Smooth muscle cell (in vitro differentiated cells): ENCODE results near the gene HLA-DRA. TPM values are rescaled to one million over a fixed set of nuclear protein-coding genes. Genes with fewer than 3 reads are reported as not detected.

Experiments
- DNase-seq: peaks from one replicate; lab custom pipeline; 2025; ENCODE audit not compliant: unreplicated experiment; lab: John Stamatoyannopoulos, UW
- H2AFZ ChIP-seq: fragments of 200-600 bp; sonication (generic); 2 replicates; pipeline ENCODE4 v1.6.0; 2016; ENCODE audit warnings: antibody characterized with exemption, low read depth, mild to moderate bottlenecking
- H3F3A ChIP-seq: fragments of 200-600 bp; sonication (generic); 2 replicates; pipeline ENCODE4 v1.6.0; 2017; ENCODE audit warnings: antibody characterized with exemption, low read depth
- H3K27ac ChIP-seq: fragments of 200-600 bp; sonication (generic); 2 replicates; pipeline ENCODE4 v1.5.1; 2016; ENCODE audit warnings: low read depth, mild to moderate bottlenecking
- H3K27me3 ChIP-seq: fragments of 200-600 bp; sonication (generic); 2 replicates; pipeline ENCODE4 v1.6.1; 2016; ENCODE audit warnings: low read depth, mild to moderate bottlenecking
- H3K36me3 ChIP-seq: fragments of 200-600 bp; sonication (generic); 2 replicates; pipeline ENCODE4 v1.5.1; 2016; ENCODE audit warnings: low read depth
- H3K4me1 ChIP-seq: fragments of 200-600 bp; sonication (generic); 2 replicates; pipeline ENCODE4 v1.5.1; 2016; ENCODE audit warnings: low read depth
- H3K4me2 ChIP-seq: fragments of 200-600 bp; sonication (generic); 2 replicates; pipeline ENCODE4 v1.6.0; 2016; ENCODE audit warnings: mild to moderate bottlenecking
- H3K4me3 ChIP-seq: fragments of 200-600 bp; sonication (generic); 2 replicates; pipeline ENCODE4 v1.5.1; 2016; ENCODE audit warnings: mild to moderate bottlenecking
- H3K79me2 ChIP-seq: fragments of 200-600 bp; sonication (generic); 2 replicates; pipeline ENCODE4 v1.6.0; 2016; ENCODE audit warnings: low read depth, mild to moderate bottlenecking
- H3K9ac ChIP-seq: fragments of 200-600 bp; sonication (generic); 2 replicates; pipeline ENCODE4 v1.6.0; 2016; ENCODE audit warnings: low read depth
- H3K9me3 ChIP-seq: fragments of 200-600 bp; sonication (generic); replicated peaks from 2 replicates; pipeline ENCODE4 v1.5.1; 2016; ENCODE audit warnings: low read depth
- H4K20me1 ChIP-seq: fragments of 200-600 bp; sonication (generic); 2 replicates; pipeline ENCODE4 v1.6.0; 2016; ENCODE audit warnings: low read depth
- WGBS: methylation state at CpG from one replicate; pipeline ENCODE4 v1.1.7; 2016; ENCODE audit warnings: low lambda C conversion rate; 5-methylcytosine and 5-hydroxymethylcytosine counted together
- polyA plus RNA-seq: library from polyadenylated mRNA; unstranded; fragments of >200 nt; fragmentation: Nextera tagmentation; extraction: Ambion mirVana; gene quantifications from 2 replicates; pipeline ENCODE4 v1.2.1, GENCODE V29; 2016
- total RNA-seq: library from RNA; depleted of rRNA; stranded (reverse); fragments of >200 nt; gene quantifications from 2 replicates; pipeline ENCODE4 v1.2.3, GENCODE V29; 2014
- TF ChIP-seq, protein P1 (sequence below): fragments of 200-600 bp; sonication (generic); IDR thresholded peaks from 2 replicates; pipeline ENCODE4 v1.5.1; 2017; ENCODE audit warnings: borderline replicate concordance, mild to moderate bottlenecking, antibody characterized with exemption; ENCODE audit not compliant: insufficient read depth, poor library complexity, severe bottlenecking

HLA-DRA gene
- not detected in 2 replicates for total RNA-seq
- 0.41 TPM in 1 of 2 replicates, not detected in the other for polyA plus RNA-seq

DNA sequence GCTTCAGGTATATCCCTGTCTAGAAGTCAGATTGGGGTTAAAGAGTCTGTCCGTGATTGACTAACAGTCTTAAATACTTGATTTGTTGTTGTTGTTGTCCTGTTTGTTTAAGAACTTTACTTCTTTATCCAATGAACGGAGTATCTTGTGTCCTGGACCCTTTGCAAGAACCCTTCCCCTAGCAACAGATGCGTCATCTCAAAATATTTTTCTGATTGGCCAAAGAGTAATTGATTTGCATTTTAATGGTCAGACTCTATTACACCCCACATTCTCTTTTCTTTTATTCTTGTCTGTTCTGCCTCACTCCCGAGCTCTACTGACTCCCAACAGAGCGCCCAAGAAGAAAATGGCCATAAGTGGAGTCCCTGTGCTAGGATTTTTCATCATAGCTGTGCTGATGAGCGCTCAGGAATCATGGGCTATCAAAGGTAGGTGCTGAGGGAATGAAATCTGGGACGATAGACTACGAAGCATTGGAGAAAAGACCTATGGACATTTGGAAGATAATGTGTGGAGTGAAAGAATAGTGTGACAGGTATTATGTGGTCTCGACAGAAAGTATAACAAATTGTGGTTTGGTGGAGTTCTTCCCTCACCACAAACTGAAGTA, at the start of gene HLA-DRA:
TSS of gene HLA-DRA (plus strand) at position 286 of the 613 bp plus-strand sequence. CDS start at position 350, 64 bp downstream.
- no peak for DNase-seq
- H3K9ac ChIP-seq: no peak within 1 kb of the TSS

DNA sequence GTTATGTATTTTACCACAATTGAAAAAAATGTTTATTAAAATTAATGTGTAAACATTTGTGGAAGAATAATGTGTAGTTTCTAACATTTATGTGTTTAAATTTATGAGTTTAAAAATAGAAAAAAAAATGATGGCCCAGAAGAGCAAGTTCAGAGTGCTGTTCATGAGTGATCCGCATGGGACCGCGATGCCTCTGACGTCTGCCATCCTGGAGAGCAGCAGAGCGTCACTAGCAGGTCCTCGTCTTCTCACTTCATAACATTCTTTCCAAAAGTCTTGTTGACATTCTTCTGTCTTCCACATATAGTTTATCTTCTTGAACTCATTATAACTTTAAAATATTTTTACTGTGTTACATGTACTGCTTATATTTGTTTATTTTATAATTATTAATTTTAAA, 48.2 kb upstream of the HLA-DRA start:
- Histone ChIP-seq H3K4me2 (no peak overlapping the region), H3K27ac (no peak overlapping the region), H4K20me1 (no peaks in the 10 kb centered on the region), H2AFZ (no peak overlapping the region), H3F3A (no peaks in the 10 kb centered on the region), H3K9me3 (no peaks in the 10 kb centered on the region), H3K36me3 (no peaks in the 10 kb centered on the region), H3K4me3 (no peak overlapping the region), H3K9ac (no peak overlapping the region), H3K4me1 (no peaks in the 10 kb centered on the region), H3K79me2 (no peaks in the 10 kb centered on the region), H3K27me3 (no peaks in the 10 kb centered on the region)
- TF ChIP-seq, protein P1, sequence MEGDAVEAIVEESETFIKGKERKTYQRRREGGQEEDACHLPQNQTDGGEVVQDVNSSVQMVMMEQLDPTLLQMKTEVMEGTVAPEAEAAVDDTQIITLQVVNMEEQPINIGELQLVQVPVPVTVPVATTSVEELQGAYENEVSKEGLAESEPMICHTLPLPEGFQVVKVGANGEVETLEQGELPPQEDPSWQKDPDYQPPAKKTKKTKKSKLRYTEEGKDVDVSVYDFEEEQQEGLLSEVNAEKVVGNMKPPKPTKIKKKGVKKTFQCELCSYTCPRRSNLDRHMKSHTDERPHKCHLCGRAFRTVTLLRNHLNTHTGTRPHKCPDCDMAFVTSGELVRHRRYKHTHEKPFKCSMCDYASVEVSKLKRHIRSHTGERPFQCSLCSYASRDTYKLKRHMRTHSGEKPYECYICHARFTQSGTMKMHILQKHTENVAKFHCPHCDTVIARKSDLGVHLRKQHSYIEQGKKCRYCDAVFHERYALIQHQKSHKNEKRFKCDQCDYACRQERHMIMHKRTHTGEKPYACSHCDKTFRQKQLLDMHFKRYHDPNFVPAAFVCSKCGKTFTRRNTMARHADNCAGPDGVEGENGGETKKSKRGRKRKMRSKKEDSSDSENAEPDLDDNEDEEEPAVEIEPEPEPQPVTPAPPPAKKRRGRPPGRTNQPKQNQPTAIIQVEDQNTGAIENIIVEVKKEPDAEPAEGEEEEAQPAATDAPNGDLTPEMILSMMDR: no peak
- WGBS: 93% methylated on average over 6 of the region's 6 CpGs
- DNase-seq: no peak

More for the DNA sequence above, at the start of gene HLA-DRA:
- no peak within 1 kb of the TSS for H3K27ac ChIP-seq
- H3K4me2 ChIP-seq: no peak within 1 kb of the TSS
- 55% methylated on average over 9 of the region's 9 CpGs for WGBS
- no peaks in the 10 kb centered on the region for H3K79me2 ChIP-seq
- no peaks in the 10 kb centered on the region for H3K4me1 ChIP-seq
- H2AFZ ChIP-seq: no peak within 1 kb of the TSS
- TF ChIP-seq, protein P1: no peak
- no peaks in the 10 kb centered on the region for H3K9me3 ChIP-seq
- H3K4me3 ChIP-seq: no peak within 1 kb of the TSS
- H3K36me3 ChIP-seq: no peaks in the 10 kb centered on the region
- no peaks in the 10 kb centered on the region for H3F3A ChIP-seq
- peaks cover 7% of the 10 kb centered on the region for H3K27me3 ChIP-seq
- no peaks in the 10 kb centered on the region for H4K20me1 ChIP-seq

DNA sequence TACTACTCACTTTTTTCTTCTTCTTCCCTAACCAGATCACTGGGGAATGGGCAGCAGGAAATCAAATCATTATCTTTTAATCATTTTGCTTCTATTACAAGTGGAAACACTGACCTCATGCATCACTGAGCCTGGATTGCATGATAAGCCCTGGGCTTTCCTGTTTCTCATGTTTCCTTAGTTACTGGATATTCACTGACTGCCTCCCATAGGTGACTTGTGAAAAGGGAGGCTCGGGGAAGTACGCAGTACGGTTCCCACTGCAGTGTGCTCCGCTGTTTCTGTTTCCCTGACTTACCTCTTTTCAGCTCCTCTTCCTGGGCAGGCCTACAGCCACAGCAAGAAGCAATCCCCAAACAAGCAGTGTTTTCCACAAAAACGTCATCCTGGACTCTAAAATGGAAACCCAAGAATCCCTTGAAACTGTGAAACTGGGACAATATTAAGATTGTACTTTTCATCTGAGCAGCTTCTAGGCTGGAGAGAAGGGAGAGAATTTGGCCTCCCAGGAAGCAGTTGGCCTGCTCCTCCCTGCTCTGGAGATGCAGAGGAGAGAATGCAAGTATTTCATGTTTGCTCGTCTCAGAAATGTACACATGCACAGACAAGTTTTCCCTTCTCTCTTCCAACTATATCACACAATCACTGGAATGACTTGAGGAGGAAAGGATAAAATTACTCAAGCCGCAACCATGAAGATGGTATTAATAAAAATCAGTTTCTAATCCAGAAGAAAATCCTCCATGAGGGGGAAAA, 45.8 kb upstream of the HLA-DRA start:
- Histone ChIP-seq H3K4me3 (no peak overlapping the region), H3K4me1 (no peaks in the 10 kb centered on the region), H4K20me1 (no peaks in the 10 kb centered on the region), H3K79me2 (no peaks in the 10 kb centered on the region), H3K9me3 (no peaks in the 10 kb centered on the region), H3K27me3 (no peaks in the 10 kb centered on the region), H3K9ac (peak overlapping the region; percentile 81), H3K36me3 (no peaks in the 10 kb centered on the region), H3F3A (no peaks in the 10 kb centered on the region), H2AFZ (no peak overlapping the region), H3K27ac (peak overlapping the region; percentile 85), H3K4me2 (peak overlapping the region; percentile 4)
- TF ChIP-seq, protein P1: no peak
- WGBS: 72% methylated on average over 7 of the region's 7 CpGs
- no peak for DNase-seq
